GM23338 (cell line): ENCODE data around the gene ZBTB5. TPM values are rescaled to one million over a fixed set of nuclear protein-coding genes. Genes with fewer than 3 reads are reported as not detected.

Experiments
- ATAC-seq: fragments of 200-7000 bp; cut with Tn5 transposase; 3 replicates; pipeline ENCODE4 v1.9.1; 2020
- DNase-seq: peaks from one replicate; pipeline ENCODE4 v3.0.0-alpha.2; 2015; ENCODE audit warnings: low spot score
- H2AFZ ChIP-seq: fragments of 200-600 bp; sonication (generic); 2 replicates; pipeline ENCODE4 v1.8.0; 2016; ENCODE audit warnings: antibody characterized with exemption, mild to moderate bottlenecking, moderate library complexity
- H3F3A ChIP-seq: fragments of 200-600 bp; sonication (generic); replicated peaks from 2 replicates; pipeline ENCODE4 v1.8.0; 2017; ENCODE audit warnings: antibody characterized with exemption, mixed run types, low read depth
- H3K27ac ChIP-seq: fragments of 200-600 bp; sonication (generic); 2 replicates; pipeline ENCODE4 v1.6.1; 2016; ENCODE audit warnings: low read depth
- H3K27me3 ChIP-seq: fragments of 200-600 bp; sonication (generic); 2 replicates; pipeline ENCODE4 v1.8.0; 2016; ENCODE audit warnings: mild to moderate bottlenecking, mixed run types, moderate library complexity; ENCODE audit not compliant: insufficient read depth
- H3K36me3 ChIP-seq: fragments of 200-600 bp; sonication (generic); 2 replicates; pipeline ENCODE4 v1.8.0; 2016; ENCODE audit warnings: mild to moderate bottlenecking; ENCODE audit not compliant: insufficient read depth
- H3K4me1 ChIP-seq: fragments of 200-600 bp; sonication (generic); 2 replicates; pipeline ENCODE4 v1.8.0; 2016; ENCODE audit warnings: mild to moderate bottlenecking, moderate library complexity; ENCODE audit not compliant: insufficient read depth
- H3K4me2 ChIP-seq: fragments of 200-600 bp; sonication (generic); 2 replicates; pipeline ENCODE4 v1.7.1; 2017; ENCODE audit warnings: mixed run types
- H3K4me3 ChIP-seq: fragments of 200-600 bp; sonication (generic); 2 replicates; pipeline ENCODE4 v1.6.1; 2016; ENCODE audit warnings: mixed run types
- H3K79me2 ChIP-seq: fragments of 200-600 bp; sonication (generic); replicated peaks from 2 replicates; pipeline ENCODE4 v1.8.0; 2017; ENCODE audit warnings: mild to moderate bottlenecking; ENCODE audit not compliant: insufficient read depth
- H3K9me2 ChIP-seq: fragments of 200-600 bp; sonication (generic); 2 replicates; pipeline ENCODE4 v1.8.0; 2017; ENCODE audit not compliant: insufficient read depth
- H4K20me1 ChIP-seq: fragments of 200-600 bp; sonication (generic); replicated peaks from 2 replicates; pipeline ENCODE4 v1.8.0; 2017; ENCODE audit warnings: mild to moderate bottlenecking; ENCODE audit not compliant: insufficient read depth
- H3K27ac Mint-ChIP-seq: 2 replicates; pipeline ENCODE4 v1.8.0; 2020; ENCODE audit warnings: inconsistent platforms, mild to moderate bottlenecking, moderate library complexity, mixed read lengths
- H3K27me3 Mint-ChIP-seq: 3 replicates; pipeline ENCODE4 v1.8.0; 2022; ENCODE audit warnings: low read depth, mild to moderate bottlenecking, moderate library complexity, mixed read lengths, inconsistent platforms; ENCODE audit not compliant: insufficient read depth, poor library complexity
- H3K36me3 Mint-ChIP-seq: 3 replicates; pipeline ENCODE4 v1.8.0; 2021; ENCODE audit warnings: low read depth, mild to moderate bottlenecking, inconsistent platforms, moderate library complexity, mixed read lengths
- H3K4me1 Mint-ChIP-seq: 3 replicates; pipeline ENCODE4 v1.8.0; 2020; ENCODE audit warnings: mild to moderate bottlenecking, inconsistent platforms, mixed read lengths
- H3K4me3 Mint-ChIP-seq: 3 replicates; pipeline ENCODE4 v1.8.0; 2021; ENCODE audit warnings: moderate library complexity, mild to moderate bottlenecking, inconsistent platforms, mixed read lengths
- H3K9me3 Mint-ChIP-seq: 3 replicates; pipeline ENCODE4 v1.8.0; 2020; ENCODE audit warnings: moderate library complexity, mild to moderate bottlenecking, inconsistent platforms, mixed read lengths
- ETS1 ChIP-seq: IDR thresholded peaks from 2 replicates; pipeline ENCODE4 v1.6.1; 2016; ENCODE audit warnings: antibody characterized with exemption
- EZH2 ChIP-seq: fragments of 200-600 bp; sonication (generic); IDR thresholded peaks from one replicate; pipeline ENCODE4 v1.8.0; 2017; ENCODE audit warnings: antibody characterized with exemption, mild to moderate bottlenecking, low read depth; ENCODE audit not compliant: unreplicated experiment
- EZH2phosphoT487 ChIP-seq: fragments of 200-600 bp; sonication (generic); IDR thresholded peaks from one replicate; pipeline ENCODE4 v1.8.1; 2018; ENCODE audit warnings: antibody characterized with exemption; ENCODE audit not compliant: unreplicated experiment
- NANOG ChIP-seq: IDR thresholded peaks from 2 replicates; pipeline ENCODE4 v1.6.1; 2016; ENCODE audit warnings: antibody characterized with exemption, borderline replicate concordance
- REST ChIP-seq: IDR thresholded peaks from one replicate; pipeline ENCODE4 v1.6.1; 2018; ENCODE audit warnings: antibody characterized with exemption; ENCODE audit not compliant: unreplicated experiment
- STAT1 ChIP-seq: IDR thresholded peaks from one replicate; pipeline ENCODE4 v1.6.1; 2016; ENCODE audit warnings: antibody characterized with exemption; ENCODE audit not compliant: unreplicated experiment
- ZNF114 ChIP-seq: fragments of 250-450 bp; sonication (Bioruptor Pico); IDR thresholded peaks from 2 replicates; pipeline ENCODE4 v1.5.0; 2020; ENCODE audit warnings: mild to moderate bottlenecking, moderate library complexity
- polyA plus RNA-seq: library from polyadenylated mRNA; unstranded; fragments of >200 nt; fragmentation: Nextera tagmentation; extraction: Ambion mirVana; gene quantifications from 2 replicates; pipeline ENCODE4 v1.2.1, GENCODE V29; 2016
- total RNA-seq: library from RNA; depleted of rRNA; stranded (reverse); fragments of >200 nt; shearing (Covaris generic); gene quantifications from 2 replicates; pipeline ENCODE4 v1.2.3, GENCODE V29; 2014

ZBTB5 gene
- total and polyA plus RNA-seq, 2 experiments from 2014 or later = 2.8 to 19.5 TPM

- no peak for DNase-seq
- H3K9me3 Mint-ChIP-seq = no peaks in the 10 kb centered on the region
These were observed 1.2 kb downstream of the ZBTB5 start for GRCh38 chr9:37464006-37464405.

GRCh38 chr9:37456817-37457216 lies 8.4 kb downstream of the ZBTB5 start:
- TF ChIP-seq STAT1 = no peak
- TF ChIP-seq REST = no peak
- no peak for TF ChIP-seq EZH2
- TF ChIP-seq EZH2phosphoT487 = no peak
- no peak for TF ChIP-seq NANOG
- H3K4me3 Mint-ChIP-seq = no peak overlapping the region
- H3K27me3 Mint-ChIP-seq = no peaks in the 10 kb centered on the region
- peaks cover 16% of the 10 kb centered on the region; the same call in 2 of the 3 replicates for H3K4me1 Mint-ChIP-seq
- no peak overlapping the region for H3K27ac Mint-ChIP-seq
- ATAC-seq (no peak), DNase-seq (no peak)
- no peak overlapping the region for H3K4me2 ChIP-seq
- H3K27me3 ChIP-seq = no peaks in the 10 kb centered on the region
- peaks cover 83% of the 10 kb centered on the region for H4K20me1 ChIP-seq
- no peak overlapping the region for H3K27ac ChIP-seq
- H3K9me2 ChIP-seq = no peaks in the 10 kb centered on the region
- peaks cover 100% of the 10 kb centered on the region for H3K79me2 ChIP-seq
- no peak overlapping the region for H2AFZ ChIP-seq
- H3K36me3 ChIP-seq = no peaks in the 10 kb centered on the region
- no peak overlapping the region for H3K4me3 ChIP-seq
- H3K4me1 ChIP-seq = peaks cover 9% of the 10 kb centered on the region; the same call in 1 of the 2 replicates
- H3K9me3 Mint-ChIP-seq = no peaks in the 10 kb centered on the region
- H3F3A ChIP-seq = no peaks in the 10 kb centered on the region; the same call in 1 of the 2 replicates
- H3K36me3 Mint-ChIP-seq = peaks cover 14% of the 10 kb centered on the region; the same call in 1 of the 3 replicates

More at GRCh38 chr9:37464006-37464405, 1.2 kb downstream of the ZBTB5 start:
- Histone ChIP-seq H4K20me1 (peaks cover 40% of the 10 kb centered on the region), H3K79me2 (peaks cover 57% of the 10 kb centered on the region), H3K4me2 (peak overlapping the region; percentile 93), H3F3A (peaks cover 14% of the 10 kb centered on the region; the same call in 1 of the 2 replicates), H3K27me3 (no peaks in the 10 kb centered on the region), H3K4me1 (peaks cover 19% of the 10 kb centered on the region), H3K36me3 (no peaks in the 10 kb centered on the region), H3K27ac (peak overlapping the region; percentile 98), H3K4me3 (peak overlapping the region; percentile 74), H3K9me2 (no peaks in the 10 kb centered on the region), H2AFZ (no peak overlapping the region)
- H3K4me3 Mint-ChIP-seq = peak overlapping the region; percentile 99
- ATAC-seq = no peak
- no peak for TF ChIP-seq ZNF114 (CRISPR knock-in tag)
- TF ChIP-seq ETS1 = no peak
- peaks cover 11% of the 10 kb centered on the region for H3K36me3 Mint-ChIP-seq
- H3K4me1 Mint-ChIP-seq = peaks cover 24% of the 10 kb centered on the region
- peak overlapping the region; percentile 99 for H3K27ac Mint-ChIP-seq
- H3K27me3 Mint-ChIP-seq = peaks cover 24% of the 10 kb centered on the region
